ENCODE measurements around the gene CHPT1.

DNA sequence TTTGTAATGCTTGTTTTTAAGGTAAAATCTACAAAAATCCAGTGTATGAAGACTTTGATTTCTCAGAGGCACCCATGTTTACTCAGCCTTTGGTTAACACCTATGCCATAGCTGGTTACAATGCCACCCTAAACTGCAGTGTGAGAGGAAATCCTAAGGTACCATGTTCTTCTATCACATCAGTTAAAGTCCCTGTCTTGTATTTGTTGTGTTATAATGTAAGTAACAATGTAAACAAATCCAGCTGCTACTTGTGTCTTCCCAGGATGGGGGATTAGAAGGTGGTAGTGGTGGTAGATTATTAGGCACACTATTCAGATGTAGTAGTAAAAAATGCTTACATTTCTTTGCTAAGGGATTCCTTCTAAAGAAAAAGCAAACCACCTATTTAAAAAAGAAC lies 19.4 kb upstream of the CHPT1 start:
- TF ChIP-seq POLR2A (IDR thresholded peaks at IDR 0.05): no peak
- TF ChIP-seq, protein P1, sequence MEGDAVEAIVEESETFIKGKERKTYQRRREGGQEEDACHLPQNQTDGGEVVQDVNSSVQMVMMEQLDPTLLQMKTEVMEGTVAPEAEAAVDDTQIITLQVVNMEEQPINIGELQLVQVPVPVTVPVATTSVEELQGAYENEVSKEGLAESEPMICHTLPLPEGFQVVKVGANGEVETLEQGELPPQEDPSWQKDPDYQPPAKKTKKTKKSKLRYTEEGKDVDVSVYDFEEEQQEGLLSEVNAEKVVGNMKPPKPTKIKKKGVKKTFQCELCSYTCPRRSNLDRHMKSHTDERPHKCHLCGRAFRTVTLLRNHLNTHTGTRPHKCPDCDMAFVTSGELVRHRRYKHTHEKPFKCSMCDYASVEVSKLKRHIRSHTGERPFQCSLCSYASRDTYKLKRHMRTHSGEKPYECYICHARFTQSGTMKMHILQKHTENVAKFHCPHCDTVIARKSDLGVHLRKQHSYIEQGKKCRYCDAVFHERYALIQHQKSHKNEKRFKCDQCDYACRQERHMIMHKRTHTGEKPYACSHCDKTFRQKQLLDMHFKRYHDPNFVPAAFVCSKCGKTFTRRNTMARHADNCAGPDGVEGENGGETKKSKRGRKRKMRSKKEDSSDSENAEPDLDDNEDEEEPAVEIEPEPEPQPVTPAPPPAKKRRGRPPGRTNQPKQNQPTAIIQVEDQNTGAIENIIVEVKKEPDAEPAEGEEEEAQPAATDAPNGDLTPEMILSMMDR (IDR thresholded peaks at IDR 0.05): no peak
